HEK293 (cell line): ENCODE results near the gene BAX.

Source experiments
- GLI4 ChIP-seq: fragments of 450-650 bp; formaldehyde crosslinking; IDR thresholded peaks from 2 replicates; pipeline ENCODE4 v1.5.1; 2016; ENCODE audit warnings: missing biosample characterization, missing genetic modification characterization
- REPIN1 ChIP-seq: fragments of 450-650 bp; formaldehyde crosslinking; IDR thresholded peaks from 2 replicates; pipeline ENCODE4 v1.5.1; 2017; ENCODE audit warnings: missing biosample characterization, missing genetic modification characterization, low read depth
- TCF7L2 ChIP-seq: IDR thresholded peaks from 2 replicates; pipeline ENCODE4 v1.6.1; 2011; ENCODE audit warnings: low read depth, mild to moderate bottlenecking, inconsistent platforms, low read length, moderate library complexity, borderline replicate concordance
- ZBTB11 ChIP-seq: fragments of 450-650 bp; formaldehyde crosslinking; conservative IDR thresholded peaks from 2 replicates; pipeline ENCODE4 v1.5.1; 2016; ENCODE audit warnings: low read depth, missing biosample characterization, missing genetic modification characterization
- ZBTB17 ChIP-seq: fragments of 450-650 bp; formaldehyde crosslinking; IDR thresholded peaks from 2 replicates; pipeline ENCODE4 v1.5.1; 2016; ENCODE audit warnings: missing biosample characterization, missing genetic modification characterization
- ZNF133 ChIP-seq: fragments of 450-650 bp; formaldehyde crosslinking; IDR thresholded peaks from 2 replicates; pipeline ENCODE4 v1.5.1; 2016; ENCODE audit warnings: missing biosample characterization, missing genetic modification characterization
- ZNF138 ChIP-seq: fragments of 450-650 bp; formaldehyde crosslinking; IDR thresholded peaks from 2 replicates; pipeline ENCODE4 v1.5.1; 2016; ENCODE audit warnings: missing biosample characterization, missing genetic modification characterization, borderline replicate concordance
- ZNF148 ChIP-seq: fragments of 450-650 bp; formaldehyde crosslinking; IDR thresholded peaks from 2 replicates; pipeline ENCODE4 v1.5.0; 2017; ENCODE audit warnings: missing biosample characterization, missing genetic modification characterization, borderline replicate concordance
- ZNF155 ChIP-seq: fragments of 450-650 bp; formaldehyde crosslinking; IDR thresholded peaks from 2 replicates; pipeline ENCODE4 v1.5.1; 2016; ENCODE audit warnings: missing biosample characterization, missing genetic modification characterization
- ZNF791 ChIP-seq: fragments of 450-650 bp; formaldehyde crosslinking; IDR thresholded peaks from 2 replicates; pipeline ENCODE4 v1.5.1; 2016; ENCODE audit warnings: missing biosample characterization, missing genetic modification characterization
- ZXDB ChIP-seq: fragments of 450-650 bp; formaldehyde crosslinking; IDR thresholded peaks from 2 replicates; pipeline ENCODE4 v1.5.1; 2016; ENCODE audit warnings: missing biosample characterization, missing genetic modification characterization
- TF ChIP-seq, protein P1 (sequence below): fragments of 450-650 bp; formaldehyde crosslinking; IDR thresholded peaks from 2 replicates; pipeline ENCODE4 v1.5.1; 2016; ENCODE audit warnings: missing biosample characterization, missing genetic modification characterization
- TF ChIP-seq, protein P2 (sequence below): fragments of 450-650 bp; formaldehyde crosslinking; IDR thresholded peaks from 2 replicates; pipeline ENCODE4 v1.5.1; 2016; ENCODE audit warnings: missing biosample characterization, missing genetic modification characterization, low read depth

DNA sequence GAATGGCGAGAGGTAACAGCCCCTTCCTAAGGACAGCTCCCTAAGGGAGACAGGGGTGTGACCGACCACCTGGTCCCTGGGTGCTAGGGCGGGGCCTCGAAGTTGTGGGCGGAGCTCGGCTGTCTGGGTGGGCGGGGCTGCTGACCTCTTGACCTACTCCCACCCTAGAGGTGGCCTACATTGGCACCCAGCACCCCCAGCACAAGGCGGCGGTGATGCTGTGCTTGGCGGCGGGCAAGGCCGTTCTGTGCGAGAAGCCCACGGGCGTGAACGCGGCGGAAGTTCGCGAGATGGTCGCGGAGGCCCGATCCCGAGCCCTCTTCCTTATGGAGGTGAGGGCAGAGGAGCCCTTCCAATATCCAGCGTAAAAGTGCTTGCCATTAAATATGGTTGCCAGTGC lies 18.8 kb upstream of the BAX start:
- TF ChIP-seq, protein P1, sequence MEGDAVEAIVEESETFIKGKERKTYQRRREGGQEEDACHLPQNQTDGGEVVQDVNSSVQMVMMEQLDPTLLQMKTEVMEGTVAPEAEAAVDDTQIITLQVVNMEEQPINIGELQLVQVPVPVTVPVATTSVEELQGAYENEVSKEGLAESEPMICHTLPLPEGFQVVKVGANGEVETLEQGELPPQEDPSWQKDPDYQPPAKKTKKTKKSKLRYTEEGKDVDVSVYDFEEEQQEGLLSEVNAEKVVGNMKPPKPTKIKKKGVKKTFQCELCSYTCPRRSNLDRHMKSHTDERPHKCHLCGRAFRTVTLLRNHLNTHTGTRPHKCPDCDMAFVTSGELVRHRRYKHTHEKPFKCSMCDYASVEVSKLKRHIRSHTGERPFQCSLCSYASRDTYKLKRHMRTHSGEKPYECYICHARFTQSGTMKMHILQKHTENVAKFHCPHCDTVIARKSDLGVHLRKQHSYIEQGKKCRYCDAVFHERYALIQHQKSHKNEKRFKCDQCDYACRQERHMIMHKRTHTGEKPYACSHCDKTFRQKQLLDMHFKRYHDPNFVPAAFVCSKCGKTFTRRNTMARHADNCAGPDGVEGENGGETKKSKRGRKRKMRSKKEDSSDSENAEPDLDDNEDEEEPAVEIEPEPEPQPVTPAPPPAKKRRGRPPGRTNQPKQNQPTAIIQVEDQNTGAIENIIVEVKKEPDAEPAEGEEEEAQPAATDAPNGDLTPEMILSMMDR (tag by site-specific recombination) = no peak
- no peak for TF ChIP-seq GLI4 (tag by site-specific recombination)
- TF ChIP-seq ZBTB11 (tag by site-specific recombination) = no peak
- TF ChIP-seq ZNF155 = no peak
- TF ChIP-seq REPIN1 (tag by site-specific recombination) = no peak
- TF ChIP-seq, protein P2, sequence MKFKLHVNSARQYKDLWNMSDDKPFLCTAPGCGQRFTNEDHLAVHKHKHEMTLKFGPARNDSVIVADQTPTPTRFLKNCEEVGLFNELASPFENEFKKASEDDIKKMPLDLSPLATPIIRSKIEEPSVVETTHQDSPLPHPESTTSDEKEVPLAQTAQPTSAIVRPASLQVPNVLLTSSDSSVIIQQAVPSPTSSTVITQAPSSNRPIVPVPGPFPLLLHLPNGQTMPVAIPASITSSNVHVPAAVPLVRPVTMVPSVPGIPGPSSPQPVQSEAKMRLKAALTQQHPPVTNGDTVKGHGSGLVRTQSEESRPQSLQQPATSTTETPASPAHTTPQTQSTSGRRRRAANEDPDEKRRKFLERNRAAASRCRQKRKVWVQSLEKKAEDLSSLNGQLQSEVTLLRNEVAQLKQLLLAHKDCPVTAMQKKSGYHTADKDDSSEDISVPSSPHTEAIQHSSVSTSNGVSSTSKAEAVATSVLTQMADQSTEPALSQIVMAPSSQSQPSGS (tag by site-specific recombination) = no peak
- TF ChIP-seq ZBTB17 (tag by site-specific recombination) = no peak
- no peak for TF ChIP-seq ZNF138 (tag by site-specific recombination)
- TF ChIP-seq ZXDB = no peak
- TF ChIP-seq ZNF148 (tag by site-specific recombination) = no peak
- no peak for TF ChIP-seq ZNF133 (tag by site-specific recombination)
- TF ChIP-seq TCF7L2 = no peak
- TF ChIP-seq ZNF791 (tag by site-specific recombination) = no peak
